Transverse colon (tissue), 4 donors: ENCODE results near the gene PSMD12. TPM values are rescaled to one million over a fixed set of nuclear protein-coding genes. Genes with fewer than 3 reads are reported as not detected.
"Not testable (repeated sequence)": the region's sequence is repeated elsewhere in the genome, so short reads cannot be mapped to it uniquely, and the experiment has no call there.

Experiments used
- DNase-seq: peaks from one replicate; pipeline ENCODE4 v3.0.0-alpha.2; 2019
- H3K27ac ChIP-seq, 4 donors: fragments of 200-600 bp; sonication (generic); 2 replicates each; pipeline ENCODE4 v1.5.1; 2016 to 2018; ENCODE audit warnings: inconsistent platforms in 4 of 4
- H3K27me3 ChIP-seq: fragments of 200-600 bp; sonication (generic); 2 replicates; pipeline ENCODE4 v1.5.1; 2017; ENCODE audit warnings: inconsistent platforms
- H3K36me3 ChIP-seq, 4 donors: fragments of 200-600 bp; sonication (generic); 2 replicates each; pipeline ENCODE4 v1.5.1; 2017 to 2019; ENCODE audit warnings: inconsistent platforms in 4 of 4
- H3K4me1 ChIP-seq, 4 donors: fragments of 200-600 bp; sonication (generic); 2 replicates each; pipeline ENCODE4 v1.5.1; 2017 to 2020; ENCODE audit warnings: inconsistent platforms in 4 of 4
- H3K4me3 ChIP-seq, 4 donors: fragments of 200-600 bp; sonication (generic); 1 replicate in 1 of 4; 2 replicates in 3 of 4; pipeline versions ENCODE4 v1.5.1 to v1.6.1; 2017 to 2019; ENCODE audit warnings: inconsistent platforms in 4 of 4
- H3K9me3 ChIP-seq, 2 donors: fragments of 200-600 bp; sonication (generic); 2 replicates each; pipeline ENCODE4 v1.5.1; 2017 to 2019; ENCODE audit warnings: inconsistent platforms in 2 of 2
- CTCF ChIP-seq, 5 experiments: fragments of 200-600 bp in 3 of 5; fragments of 450-650 bp in 2 of 5; sonication (generic) in 3 of 5; IDR thresholded peaks; 1 replicate in 2 of 5; 2 replicates in 3 of 5; pipeline ENCODE4 v1.5.1; 2016 to 2017; ENCODE audit warnings: antibody characterized with exemption in 5 of 5, inconsistent platforms in 3 of 5, mild to moderate bottlenecking in 2 of 5, moderate library complexity in 1 of 5
- EP300 ChIP-seq: sonication (generic); formaldehyde crosslinking; IDR thresholded peaks from one replicate; pipeline ENCODE4 v1.6.1; 2017; ENCODE audit warnings: antibody characterized with exemption, low read depth
- POLR2A ChIP-seq: fragments of 450-650 bp; IDR thresholded peaks from one replicate; pipeline ENCODE4 v1.6.1; 2016; ENCODE audit warnings: antibody characterized with exemption, mild to moderate bottlenecking, moderate library complexity
- POLR2AphosphoS5 ChIP-seq, 3 donors: sonication (generic); formaldehyde crosslinking; IDR thresholded peaks; one replicate each; pipeline ENCODE4 v1.6.1; 2016; ENCODE audit warnings: antibody characterized with exemption in 3 of 3
- WGBS, 2 donors: methylation state at CpG; one replicate each; pipeline ENCODE4 v1.1.5; 2018; ENCODE audit warnings: low coverage in 1 of 2; 5-methylcytosine and 5-hydroxymethylcytosine counted together
- in situ Hi-C, 4 donors: fragments of 200-750 bp; cut with MboI; loops; one replicate each; pipeline versions ENCODE4 v1.15.0 to v1.15.1; 2017; ENCODE audit warnings: low sequenced_read_pairs in 3 of 4, low pct_ligation_motif_present in 1 of 4, low pct_unique_long_range_greater_than_20kb in 1 of 4
- intact Hi-C: fragments of 100-400 bp; cut with DNase I; formaldehyde crosslinking; loops from one replicate; pipeline ENCODE4 v1.15.1; 2023; ENCODE audit warnings: low total_unique reads
- total RNA-seq, 4 donors: library from RNA; depleted of rRNA; stranded (reverse); fragments of >200 nt; gene quantifications; one replicate each; pipeline ENCODE4 v1.1.0, GENCODE V29; 2016

The PSMD12 gene
- total RNA-seq, 4 donors from 2014 or later = 7.2 to 25.2 (median 12.5) TPM

- Histone ChIP-seq H3K27me3 (no peaks in the 10 kb centered on the region), H3K4me1 (no peaks in the 10 kb centered on the region), H3K36me3 (no peaks in the 10 kb centered on the region), H3K27ac (no peak overlapping the region), H3K9me3 (no peaks in the 10 kb centered on the region), H3K4me3 (no peak overlapping the region)
- in situ Hi-C loops = loop anchor here in 1 of 4 donors (25.0 kb wide), 1 partner anchor 579 kb away; no protein-coding TSS in a partner anchor
- intact Hi-C loops = no loop called here
- no peak for TF ChIP-seq POLR2A
- no peak for TF ChIP-seq CTCF (IDR thresholded peaks at IDR 0.05)
- TF ChIP-seq POLR2AphosphoS5 (IDR thresholded peaks at IDR 0.05) = no peak
- TF ChIP-seq EP300 = no peak
- no peak for DNase-seq
Observed at GRCh38 chr17:67315865-67316264, 50.5 kb downstream of the PSMD12 start.

GRCh38 chr17:67312265-67312664 is 54.1 kb downstream of the PSMD12 start:
- in situ Hi-C loops (loop anchor here in 1 of 4 donors (25.0 kb wide), 1 partner anchor 575 kb away; no protein-coding TSS in a partner anchor), intact Hi-C loops (no loop called here)
- Histone ChIP-seq H3K27ac (no peak overlapping the region), H3K36me3 (no peaks in the 10 kb centered on the region), H3K4me1 (no peaks in the 10 kb centered on the region), H3K9me3 (no peaks in the 10 kb centered on the region), H3K27me3 (no peaks in the 10 kb centered on the region), H3K4me3 (no peak overlapping the region)
- DNase-seq = no peak
- no peak for TF ChIP-seq POLR2A
- TF ChIP-seq POLR2AphosphoS5 (IDR thresholded peaks at IDR 0.05) = no peak
- TF ChIP-seq CTCF (IDR thresholded peaks at IDR 0.05) = no peak
- TF ChIP-seq EP300 = no peak
- 47 to 57% methylated on average over 3 to 6 of the region's 6 CpGs for WGBS, 2 donors

- intact Hi-C loops = no loop called here
- 74 to 81% methylated on average over 4 of the region's 4 CpGs for WGBS, 2 donors
- Histone ChIP-seq H3K9me3 (no peaks in the 10 kb centered on the region), H3K4me1 (no peaks in the 10 kb centered on the region), H3K36me3 (no peaks in the 10 kb centered on the region), H3K4me3 (no peak overlapping the region), H3K27ac (no peak overlapping the region), H3K27me3 (no peaks in the 10 kb centered on the region)
- in situ Hi-C loops = loop anchor here in 1 of 4 donors (25.0 kb wide), 1 partner anchor 574 kb away; no protein-coding TSS in a partner anchor
- TF ChIP-seq CTCF (IDR thresholded peaks at IDR 0.05) = no peak
- DNase-seq = no peak
Observed at GRCh38 chr17:67311575-67311974, 54.8 kb downstream of the PSMD12 start.

GRCh38 chr17:67310406-67310805 is 56.0 kb downstream of the PSMD12 start:
- H3K27me3 ChIP-seq = no peaks in the 10 kb centered on the region
- H3K27ac ChIP-seq = no peak overlapping the region
- no peaks in the 10 kb centered on the region for H3K36me3 ChIP-seq
- H3K9me3 ChIP-seq = no peaks in the 10 kb centered on the region
- no peaks in the 10 kb centered on the region for H3K4me1 ChIP-seq
- intact Hi-C loops = no loop called here
- TF ChIP-seq CTCF (IDR thresholded peaks at IDR 0.05) (no peak), EP300 (no peak), POLR2AphosphoS5 (IDR thresholded peaks at IDR 0.05) (no peak), POLR2A (no peak)
- H3K4me3 ChIP-seq = no peak overlapping the region
- 95% methylated on average over 10 of the region's 10 CpGs; no CpG with 5 or more reads in 1 of the 2 donors for WGBS, 2 donors
- in situ Hi-C loops = loop anchor here in 1 of 4 donors (25.0 kb wide), 1 partner anchor 573 kb away; no protein-coding TSS in a partner anchor
- DNase-seq = no peak

GRCh38 chr17:67305446-67306235 is 60.7 kb downstream of the PSMD12 start:
- in situ Hi-C loops = loop anchor here in 1 of 4 donors (25.0 kb wide), 1 partner anchor 568 kb away; no protein-coding TSS in a partner anchor
- intact Hi-C loops = not testable (repeated sequence)
- WGBS, 2 donors = 54 to 74% methylated on average over 5 to 10 of the region's 10 CpGs

More at GRCh38 chr17:67305446-67306235, 60.7 kb downstream of the PSMD12 start:
- H3K27ac ChIP-seq, H3K4me1 ChIP-seq, H3K4me3 ChIP-seq, H3K9me3 ChIP-seq, H3K27me3 ChIP-seq, DNase-seq, H3K36me3 ChIP-seq: not testable (repeated sequence)
